Activated T-cell treated with anti-CD3 and anti-CD28 coated beads, Interleukin-2, amount 50 U/mL, for 24 hours (primary cell): ENCODE results near the gene RELN.

Experiments used
- DNase-seq: peaks from one replicate; pipeline ENCODE4 v3.0.0-alpha.2; 2020
- H3K27ac Mint-ChIP-seq: 2 replicates; pipeline ENCODE4 v1.8.0; 2020; ENCODE audit warnings: mild to moderate bottlenecking, mixed read lengths
- H3K27me3 Mint-ChIP-seq: 2 replicates; pipeline ENCODE4 v1.8.0; 2020; ENCODE audit warnings: mixed read lengths
- H3K36me3 Mint-ChIP-seq: 2 replicates; pipeline ENCODE4 v1.8.0; 2020; ENCODE audit warnings: low read depth, mixed read lengths
- H3K4me1 Mint-ChIP-seq: 2 replicates; pipeline ENCODE4 v1.8.0; 2020; ENCODE audit warnings: low read depth, mixed read lengths
- H3K4me3 Mint-ChIP-seq: 2 replicates; pipeline ENCODE4 v1.8.0; 2020; ENCODE audit warnings: mild to moderate bottlenecking, moderate library complexity, mixed read lengths
- H3K9me3 Mint-ChIP-seq: 2 replicates; pipeline ENCODE4 v1.8.0; 2020; ENCODE audit warnings: mixed read lengths

Gene RELN

DNA sequence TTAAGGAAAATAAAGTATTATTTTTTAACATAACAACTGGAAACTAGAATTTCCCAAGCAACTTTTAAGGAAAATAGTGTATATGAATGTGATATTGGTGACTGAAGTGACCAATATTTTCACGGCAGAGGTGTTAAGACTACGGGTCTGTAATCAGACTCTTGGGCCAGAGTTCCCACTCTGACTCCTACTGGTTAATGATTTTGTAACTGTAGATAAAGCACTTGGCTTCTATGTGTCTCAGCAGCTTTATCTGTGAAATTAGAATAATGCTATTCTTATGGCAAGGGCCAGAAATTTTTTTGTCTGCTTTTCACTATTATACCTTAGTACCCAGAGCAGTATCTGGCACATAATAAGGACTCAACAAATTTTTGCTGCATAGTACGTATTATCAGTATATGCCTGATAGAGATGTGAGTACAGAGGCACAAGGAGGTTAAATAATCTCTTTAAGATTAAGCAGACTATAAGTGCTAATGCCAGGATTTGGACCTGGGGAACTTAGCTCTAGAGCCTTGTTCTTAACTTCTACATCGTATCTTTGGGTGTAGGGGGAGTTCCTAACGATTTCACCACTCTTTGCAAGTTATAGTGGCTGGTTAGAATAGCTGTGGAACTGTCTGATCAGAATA lies 357.3 kb downstream of the RELN start:
- Mint-ChIP-seq H3K4me3 (no peak overlapping the region), H3K4me1 (peaks cover under 1% of the 10 kb centered on the region), H3K27ac (no peak overlapping the region), H3K9me3 (no peaks in the 10 kb centered on the region), H3K36me3 (no peaks in the 10 kb centered on the region), H3K27me3 (no peaks in the 10 kb centered on the region)
- no peak for DNase-seq

- Mint-ChIP-seq H3K9me3 (no peaks in the 10 kb centered on the region), H3K27me3 (no peaks in the 10 kb centered on the region), H3K4me1 (no peaks in the 10 kb centered on the region), H3K4me3 (no peak overlapping the region), H3K36me3 (no peaks in the 10 kb centered on the region), H3K27ac (no peak overlapping the region)
- no peak for DNase-seq
Measured at GRCh38 chr7:103630318-103630717, 359.1 kb downstream of the RELN start.

GRCh38 chr7:103628742-103629141 lies 360.7 kb downstream of the RELN start:
- H3K36me3 Mint-ChIP-seq: no peaks in the 10 kb centered on the region
- H3K4me1 Mint-ChIP-seq: no peaks in the 10 kb centered on the region
- DNase-seq: no peak
- H3K9me3 Mint-ChIP-seq: no peaks in the 10 kb centered on the region
- H3K27me3 Mint-ChIP-seq: no peaks in the 10 kb centered on the region
- no peak overlapping the region for H3K4me3 Mint-ChIP-seq
- no peak overlapping the region for H3K27ac Mint-ChIP-seq

DNA sequence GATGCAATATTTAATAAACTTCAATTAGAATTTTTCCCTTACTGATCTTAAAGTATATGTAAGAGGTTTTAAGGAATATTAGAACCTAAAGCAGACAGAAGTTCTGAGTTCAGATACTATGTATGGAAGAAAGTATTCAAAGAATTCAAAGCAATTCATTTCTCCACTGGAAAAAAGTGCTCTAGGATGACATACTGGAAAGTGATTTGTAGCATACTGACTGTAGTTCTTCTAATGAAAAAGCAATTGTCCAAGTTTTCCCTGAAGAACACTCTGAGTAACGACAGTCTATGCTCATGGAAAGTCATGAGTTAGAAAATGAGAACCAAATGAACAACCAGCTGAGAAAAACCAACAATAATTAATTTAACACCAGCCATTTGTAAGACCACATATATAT lies 362.7 kb downstream of the RELN start:
- Mint-ChIP-seq H3K27me3 (no peaks in the 10 kb centered on the region), H3K36me3 (no peaks in the 10 kb centered on the region), H3K4me1 (no peaks in the 10 kb centered on the region), H3K9me3 (no peaks in the 10 kb centered on the region), H3K4me3 (no peak overlapping the region), H3K27ac (no peak overlapping the region)
- DNase-seq: no peak

DNA sequence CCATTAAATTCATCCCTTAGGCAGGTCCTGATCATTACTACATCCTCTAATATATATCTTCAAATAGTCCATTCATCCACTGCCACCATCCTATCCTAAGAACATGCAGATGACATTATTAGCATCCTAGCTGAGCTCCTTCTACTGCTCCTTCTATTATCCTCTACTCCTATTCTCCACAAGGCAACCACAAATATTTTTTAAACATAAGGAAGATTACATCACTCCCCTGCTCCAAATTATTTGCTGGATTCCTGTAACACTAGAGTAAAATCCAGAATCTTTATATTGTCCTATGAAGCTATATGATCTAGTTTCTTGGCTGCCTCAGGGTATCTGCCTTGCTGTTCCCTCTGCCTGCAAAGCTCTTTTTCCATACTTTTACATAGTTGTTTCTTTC lies 367.2 kb downstream of the RELN start:
- peaks cover 16% of the 10 kb centered on the region for H3K27me3 Mint-ChIP-seq
- H3K36me3 Mint-ChIP-seq: no peaks in the 10 kb centered on the region
- no peaks in the 10 kb centered on the region for H3K4me1 Mint-ChIP-seq
- no peak overlapping the region for H3K4me3 Mint-ChIP-seq
- H3K27ac Mint-ChIP-seq: no peak overlapping the region
- DNase-seq: no peak
- no peaks in the 10 kb centered on the region for H3K9me3 Mint-ChIP-seq

GRCh38 chr7:103613655-103614642 lies 375.5 kb downstream of the RELN start:
- DNase-seq: no peak
- Mint-ChIP-seq H3K27ac (no peak overlapping the region), H3K36me3 (no peaks in the 10 kb centered on the region), H3K27me3 (peaks cover 10% of the 10 kb centered on the region), H3K4me1 (no peaks in the 10 kb centered on the region), H3K4me3 (no peak overlapping the region), H3K9me3 (no peaks in the 10 kb centered on the region)

DNA sequence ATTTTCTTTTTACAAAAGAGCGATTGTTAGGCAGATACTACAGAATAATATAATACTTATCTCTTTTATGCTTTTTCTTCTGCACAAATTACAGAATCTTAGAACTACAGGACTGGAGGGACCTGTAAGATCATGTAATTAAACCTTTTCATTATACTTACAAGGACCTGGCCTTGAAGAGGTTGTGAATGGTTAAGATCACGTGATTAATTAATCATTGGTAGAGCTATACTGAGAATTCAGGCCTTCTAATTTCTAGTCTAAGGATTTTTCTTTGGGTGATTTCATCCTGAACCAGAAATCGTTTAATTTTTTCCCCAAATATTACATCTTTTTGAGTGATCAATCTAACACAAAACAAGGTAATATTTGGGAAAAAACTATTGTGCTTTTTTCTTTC lies 379.7 kb downstream of the RELN start:
- DNase-seq: no peak
- H3K4me1 Mint-ChIP-seq: no peaks in the 10 kb centered on the region
- H3K9me3 Mint-ChIP-seq: no peaks in the 10 kb centered on the region
- H3K27ac Mint-ChIP-seq: no peak overlapping the region
- peaks cover 4% of the 10 kb centered on the region for H3K27me3 Mint-ChIP-seq
- H3K36me3 Mint-ChIP-seq: no peaks in the 10 kb centered on the region
- H3K4me3 Mint-ChIP-seq: no peak overlapping the region

DNA sequence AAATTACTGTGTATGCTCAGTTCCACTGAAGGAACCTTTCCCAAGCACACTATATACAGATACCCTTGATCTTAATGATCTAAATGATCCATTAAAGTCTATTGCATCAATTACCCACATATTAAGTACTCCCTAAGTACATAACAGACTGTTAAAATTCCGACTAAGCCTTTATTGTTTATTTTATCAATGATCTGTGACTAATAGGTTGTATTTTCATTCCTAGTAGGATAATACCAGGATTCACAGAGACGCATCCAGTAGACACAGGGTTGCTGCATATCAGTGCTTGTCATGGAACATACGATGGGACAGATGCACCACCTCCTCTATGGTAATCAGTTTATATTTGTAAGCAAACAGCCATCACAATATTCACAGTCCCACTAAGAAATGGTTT lies 383.8 kb downstream of the RELN start:
- Mint-ChIP-seq H3K4me3 (no peak overlapping the region), H3K27me3 (peaks cover 16% of the 10 kb centered on the region), H3K4me1 (no peaks in the 10 kb centered on the region), H3K27ac (no peak overlapping the region), H3K36me3 (no peaks in the 10 kb centered on the region), H3K9me3 (no peaks in the 10 kb centered on the region)
- no peak for DNase-seq

GRCh38 chr7:103598326-103598905 lies 391.0 kb downstream of the RELN start:
- Mint-ChIP-seq H3K27me3 (peaks cover 39% of the 10 kb centered on the region), H3K4me3 (no peak overlapping the region), H3K9me3 (no peaks in the 10 kb centered on the region), H3K4me1 (no peaks in the 10 kb centered on the region), H3K36me3 (no peaks in the 10 kb centered on the region), H3K27ac (no peak overlapping the region)
- no peak for DNase-seq

GRCh38 chr7:103597606-103598005 lies 391.9 kb downstream of the RELN start:
- H3K36me3 Mint-ChIP-seq: no peaks in the 10 kb centered on the region
- peaks cover 39% of the 10 kb centered on the region for H3K27me3 Mint-ChIP-seq
- no peak overlapping the region for H3K4me3 Mint-ChIP-seq
- no peak for DNase-seq
- H3K9me3 Mint-ChIP-seq: no peaks in the 10 kb centered on the region
- H3K4me1 Mint-ChIP-seq: no peaks in the 10 kb centered on the region
- no peak overlapping the region for H3K27ac Mint-ChIP-seq

DNA sequence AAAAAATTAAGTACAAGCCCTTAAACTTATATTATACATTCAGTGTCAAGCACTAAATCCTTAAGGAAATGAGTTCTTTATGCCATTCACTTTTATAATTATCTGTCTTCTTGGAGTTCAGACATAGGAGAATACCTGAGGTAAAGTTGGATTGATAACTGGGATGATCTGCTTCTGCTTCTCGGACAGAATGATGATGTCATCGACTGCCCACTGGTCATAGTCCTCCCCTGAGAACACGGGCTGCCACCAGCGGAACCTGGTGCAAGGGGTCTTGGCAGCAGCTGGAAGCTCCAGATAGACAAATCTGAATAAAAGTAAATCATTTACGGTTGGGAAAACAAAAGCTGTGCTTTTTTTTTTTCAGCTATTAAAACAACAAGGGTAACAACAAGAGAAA lies 395.3 kb downstream of the RELN start:
- no peak overlapping the region for H3K27ac Mint-ChIP-seq
- no peaks in the 10 kb centered on the region for H3K4me1 Mint-ChIP-seq
- peaks cover 17% of the 10 kb centered on the region for H3K27me3 Mint-ChIP-seq
- H3K9me3 Mint-ChIP-seq: no peaks in the 10 kb centered on the region
- H3K4me3 Mint-ChIP-seq: no peak overlapping the region
- no peak for DNase-seq
- no peaks in the 10 kb centered on the region for H3K36me3 Mint-ChIP-seq

GRCh38 chr7:103593691-103594090 lies 395.8 kb downstream of the RELN start:
- no peak overlapping the region for H3K27ac Mint-ChIP-seq
- no peaks in the 10 kb centered on the region for H3K9me3 Mint-ChIP-seq
- H3K27me3 Mint-ChIP-seq: peaks cover 17% of the 10 kb centered on the region
- no peaks in the 10 kb centered on the region for H3K4me1 Mint-ChIP-seq
- no peaks in the 10 kb centered on the region for H3K36me3 Mint-ChIP-seq
- DNase-seq: no peak
- H3K4me3 Mint-ChIP-seq: no peak overlapping the region

DNA sequence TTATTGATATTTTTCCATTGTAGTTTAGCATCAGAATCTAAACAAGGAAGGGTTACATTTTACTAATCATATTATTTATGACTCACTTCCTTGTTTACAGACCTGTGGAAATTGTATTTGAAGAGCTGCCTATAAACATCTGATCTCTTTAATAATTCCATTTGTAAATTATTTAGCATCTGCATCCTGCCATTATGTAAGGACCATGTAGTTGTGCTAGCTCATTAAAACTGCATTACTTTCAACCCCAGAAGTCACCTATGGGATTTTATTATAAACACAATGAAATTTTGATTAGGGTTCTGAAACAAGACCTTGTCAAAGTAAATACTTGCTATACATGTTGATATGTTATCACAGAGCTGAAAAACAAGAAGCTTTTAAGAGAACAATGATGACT lies 396.6 kb downstream of the RELN start:
- Mint-ChIP-seq H3K36me3 (no peaks in the 10 kb centered on the region), H3K27me3 (peaks cover 11% of the 10 kb centered on the region), H3K9me3 (no peaks in the 10 kb centered on the region), H3K4me1 (no peaks in the 10 kb centered on the region), H3K27ac (no peak overlapping the region), H3K4me3 (no peak overlapping the region)
- no peak for DNase-seq

DNA sequence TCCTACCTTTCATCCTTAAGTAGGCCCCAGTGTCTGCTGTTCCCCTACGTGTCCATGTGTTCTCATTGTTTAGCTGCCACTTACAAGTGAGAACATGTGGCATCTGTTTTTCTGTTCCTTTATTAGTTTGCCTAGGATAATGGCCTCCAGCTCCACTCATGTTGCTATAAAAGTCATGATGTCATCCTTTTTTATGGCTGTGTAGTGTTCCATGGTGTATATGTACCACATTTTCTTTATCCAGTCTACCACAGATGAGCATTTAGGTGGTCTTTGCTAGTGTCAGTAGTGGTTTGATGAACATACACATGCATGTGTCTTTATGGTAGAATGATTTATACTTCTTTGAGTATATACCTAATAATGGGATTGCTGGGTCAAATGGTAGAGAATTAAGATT lies 397.3 kb downstream of the RELN start:
- Mint-ChIP-seq H3K4me3 (no peak overlapping the region), H3K4me1 (no peaks in the 10 kb centered on the region), H3K27me3 (peaks cover 8% of the 10 kb centered on the region), H3K27ac (no peak overlapping the region), H3K36me3 (no peaks in the 10 kb centered on the region), H3K9me3 (no peaks in the 10 kb centered on the region)
- no peak for DNase-seq

DNA sequence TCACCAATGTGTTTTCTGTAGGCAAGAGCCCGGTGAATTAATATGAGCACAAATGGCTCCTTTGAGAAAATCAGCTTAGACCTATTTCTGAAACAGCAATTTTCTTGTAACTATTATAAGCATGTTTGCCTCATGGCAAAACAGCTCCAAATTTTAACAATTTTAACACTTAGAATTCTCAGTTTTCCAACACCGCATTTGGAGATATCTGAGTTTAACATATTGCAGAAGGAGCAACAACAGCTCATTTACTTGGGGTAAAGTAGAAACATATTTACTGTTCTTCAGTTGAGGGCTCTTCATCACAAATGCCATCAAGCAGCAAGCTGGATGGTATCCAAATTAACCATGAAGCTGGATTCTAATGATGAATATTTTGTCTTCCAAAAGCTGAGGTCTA lies 409.4 kb downstream of the RELN start:
- H3K27ac Mint-ChIP-seq: no peak overlapping the region
- H3K4me3 Mint-ChIP-seq: no peak overlapping the region
- H3K4me1 Mint-ChIP-seq: no peaks in the 10 kb centered on the region

More for the DNA sequence above, 409.4 kb downstream of the RELN start:
- H3K36me3 Mint-ChIP-seq: no peaks in the 10 kb centered on the region
- DNase-seq: no peak
- H3K27me3 Mint-ChIP-seq: peaks cover 23% of the 10 kb centered on the region
- no peaks in the 10 kb centered on the region for H3K9me3 Mint-ChIP-seq
